Adrenal gland (tissue), 19 donors: ENCODE data around the gene TFEC. TPM values are rescaled to one million over a fixed set of nuclear protein-coding genes. Genes with fewer than 3 reads are reported as not detected.

ENCODE experiments used
- DNase-seq, 7 donors: peaks; one replicate each; pipeline ENCODE4 v3.0.0-alpha.2; 2019 to 2020
- H3K27ac ChIP-seq, 5 donors: fragments of 200-600 bp; sonication (generic) in 4 of 5; 1 replicate in 3 of 5; 2 replicates in 2 of 5; pipeline versions ENCODE4 v1.5.1 to v1.8.0; 2016 to 2020; ENCODE audit warnings: mild to moderate bottlenecking in 1 of 5
- H3K27me3 ChIP-seq: fragments of 200-600 bp; 2 replicates; pipeline ENCODE4 v1.8.0; 2021
- H3K36me3 ChIP-seq, 2 donors: fragments of 200-600 bp; replicated peaks in 1 of 2; 1 replicate in 1 of 2; 2 replicates in 1 of 2; pipeline versions ENCODE4 v1.5.1 to v1.8.0; 2018 to 2022
- H3K4me1 ChIP-seq, 2 donors: fragments of 200-600 bp; replicated peaks in 1 of 2; 1 replicate in 1 of 2; 2 replicates in 1 of 2; pipeline versions ENCODE4 v1.5.1 to v1.8.0; 2018 to 2021
- H3K4me3 ChIP-seq, 4 donors: fragments of 200-600 bp; sonication (generic) in 3 of 4; one replicate each; pipeline ENCODE4 v1.5.1; 2016 to 2018
- H3K9me3 ChIP-seq, 3 donors: fragments of 200-600 bp; sonication (generic) in 1 of 3; replicated peaks in 1 of 3; 1 replicate in 2 of 3; 2 replicates in 1 of 3; pipeline versions ENCODE4 v1.5.1 to v1.8.0; 2016 to 2021
- POLR2A ChIP-seq, 2 donors: fragments of 450-650 bp; IDR thresholded peaks; one replicate each; pipeline ENCODE4 v1.6.1; 2017; ENCODE audit warnings: antibody characterized with exemption in 2 of 2, mild to moderate bottlenecking in 2 of 2, moderate library complexity in 1 of 2
- WGBS, 4 donors: extraction: QIAGEN DNeasy Blood & Tissue Kit in 2 of 4; methylation state at CpG; one replicate each; pipeline versions ENCODE4 v1.1.5 to v1.1.7; 2013 to 2017; 5-methylcytosine and 5-hydroxymethylcytosine counted together
- intact Hi-C, 2 donors: fragments of 100-400 bp; cut with DNase I; formaldehyde crosslinking; loops; one replicate each; pipeline versions ENCODE4 v1.14.1 to v1.15.0; 2022 to 2023
- long read RNA-seq, 10 donors: library from polyadenylated mRNA in 3 of 10; unstranded in 2 of 10; stranded (forward) in 1 of 10; transcript quantifications; one replicate each; pipeline ENCODE4 v2.0.0 and lab custom pipeline, GENCODE V29; 2021 to 2026
- polyA plus RNA-seq, 3 donors: library from polyadenylated mRNA; stranded (reverse); fragments of 200-250 nt in 2 of 3; fragments of 350-450 nt in 1 of 3; fragmentation: Illumina TruSeq in 1 of 3; extraction: RNeasy Lipid Tissue Mini Kit (QIAGEN cat#74804) in 1 of 3; gene quantifications; one replicate each; pipeline ENCODE4 v1.2.3, GENCODE V29; 2013 to 2014
- total RNA-seq, 9 donors: library from RNA; depleted of rRNA in 4 of 9; stranded (reverse); fragments of >200 nt in 4 of 9; fragments of 120-200 nt in 1 of 9; fragmentation: NEBNext Ultra II Directional in 1 of 9; extraction: Animal tissue kit (Norgen Biotek cat#: 25700) in 1 of 9; gene quantifications; one replicate each; pipeline versions ENCODE4 v1.1.0 to v1.2.4, GENCODE V29; 2013 to 2023
- TF ChIP-seq, protein P1 (sequence below), 6 experiments: fragments of 450-650 bp in 4 of 6; fragments of 200-600 bp in 2 of 6; sonication (generic) in 1 of 6; IDR thresholded peaks; 1 replicate in 5 of 6; 2 replicates in 1 of 6; pipeline versions ENCODE4 v1.5.1 to v1.8.0; 2016 to 2021; ENCODE audit warnings: antibody characterized with exemption in 6 of 6, mild to moderate bottlenecking in 2 of 6, moderate library complexity in 1 of 6
- donor health status: healthy with polysubstance abuse.
- donor health status: Bipolar disorder and iron deficiency.
- donor health status: DM: yes; HTN: yes; CAD: no.
- donor health status: DM: no; HTN: no; CAD: no.
- donor health status: DM: no; HTN: no; CAD: no.
- donor health status: DM: yes; HTN: yes; CAD: no.

TFEC gene
- 10 to 100 TPM in 2 of 9 donors, 1 to 10 TPM in 6, under 1 TPM in 1; 1.00 to 16.4 (median 4.5) TPM for total RNA-seq
- polyA plus RNA-seq = 1 to 10 TPM; 2.0 to 9.0 (median 2.6) TPM
- long read RNA-seq, donor 1 = 0 reads
- long read RNA-seq, donor 2 = 0 reads
- long read RNA-seq, donor 3 = 0 reads
- long read RNA-seq, donor 4, partial matches to known transcripts = 1 of 2 reads
- long read RNA-seq, donor 4, other reads (novel, unspliced or antisense) = 1 of 2 reads
- long read RNA-seq, donor 5, full-length matches to known transcripts = 2 of 2 reads
- long read RNA-seq, donor 5, partial matches to known transcripts = 0 of 2 reads
- long read RNA-seq, donor 5, other reads (novel, unspliced or antisense) = 0 of 2 reads
- long read RNA-seq, donor 6, full-length matches to known transcripts = 2 of 3 reads
- long read RNA-seq, donor 6, partial matches to known transcripts = 1 of 3 reads
- long read RNA-seq, donor 6, other reads (novel, unspliced or antisense) = 0 of 3 reads
- long read RNA-seq, donor 7 = 0 reads
- long read RNA-seq, donor 8 = 0 reads
- long read RNA-seq, donor 9 = 0 reads
- long read RNA-seq, donor 10 = 0 reads

DNA sequence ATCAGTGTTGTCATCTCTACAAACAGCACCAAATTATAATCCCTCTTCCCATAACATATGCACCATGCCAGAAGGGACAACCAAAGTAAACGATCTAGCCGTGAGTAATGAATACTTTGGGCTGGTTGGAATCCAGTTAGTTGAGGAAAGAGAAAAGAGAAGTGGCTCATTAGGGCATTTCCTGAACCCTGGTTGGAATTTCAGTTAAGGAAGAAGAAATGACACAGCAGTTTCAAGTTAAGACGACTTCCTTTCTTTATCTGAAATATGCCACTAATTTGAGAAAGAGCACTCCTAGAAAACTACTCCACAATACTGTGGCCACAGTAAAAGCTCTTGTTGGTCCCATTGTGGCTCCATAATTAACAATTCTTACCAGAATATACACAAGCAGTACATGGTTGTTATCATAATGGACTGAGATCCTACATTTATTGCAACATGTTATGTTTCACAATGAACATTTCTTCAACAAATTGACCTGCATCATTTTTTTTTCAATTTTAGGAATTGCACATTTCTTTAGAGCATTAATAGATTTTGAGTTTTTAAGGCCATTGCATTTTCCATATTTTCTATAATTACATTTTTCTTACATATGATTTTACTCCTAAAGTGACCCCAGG lies at the start of gene TFEC:
Gene TFEC (minus strand): TSS at position 113 of the 626 bp plus-strand sequence. CDS start 46,322 bp downstream, outside the sequence.
- no peak for DNase-seq
- Histone ChIP-seq H3K27me3 (no peaks in the 10 kb centered on the region), H3K4me3 (peak within 1 kb of the TSS in 1 of 4 donors; percentile 4), H3K36me3 (no peaks in the 10 kb centered on the region), H3K4me1 (no peaks in the 10 kb centered on the region), H3K9me3 (no peaks in the 10 kb centered on the region), H3K27ac (peak within 1 kb of the TSS in 1 of 5 donors; percentile 31)
- TF ChIP-seq POLR2A (IDR thresholded peaks at IDR 0.05) = no peak
- TF ChIP-seq, protein P1, sequence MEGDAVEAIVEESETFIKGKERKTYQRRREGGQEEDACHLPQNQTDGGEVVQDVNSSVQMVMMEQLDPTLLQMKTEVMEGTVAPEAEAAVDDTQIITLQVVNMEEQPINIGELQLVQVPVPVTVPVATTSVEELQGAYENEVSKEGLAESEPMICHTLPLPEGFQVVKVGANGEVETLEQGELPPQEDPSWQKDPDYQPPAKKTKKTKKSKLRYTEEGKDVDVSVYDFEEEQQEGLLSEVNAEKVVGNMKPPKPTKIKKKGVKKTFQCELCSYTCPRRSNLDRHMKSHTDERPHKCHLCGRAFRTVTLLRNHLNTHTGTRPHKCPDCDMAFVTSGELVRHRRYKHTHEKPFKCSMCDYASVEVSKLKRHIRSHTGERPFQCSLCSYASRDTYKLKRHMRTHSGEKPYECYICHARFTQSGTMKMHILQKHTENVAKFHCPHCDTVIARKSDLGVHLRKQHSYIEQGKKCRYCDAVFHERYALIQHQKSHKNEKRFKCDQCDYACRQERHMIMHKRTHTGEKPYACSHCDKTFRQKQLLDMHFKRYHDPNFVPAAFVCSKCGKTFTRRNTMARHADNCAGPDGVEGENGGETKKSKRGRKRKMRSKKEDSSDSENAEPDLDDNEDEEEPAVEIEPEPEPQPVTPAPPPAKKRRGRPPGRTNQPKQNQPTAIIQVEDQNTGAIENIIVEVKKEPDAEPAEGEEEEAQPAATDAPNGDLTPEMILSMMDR (IDR thresholded peaks at IDR 0.05) = no peak
- 31 to 46% (median 42%) methylated on average over 3 of the region's 3 CpGs for WGBS, 4 donors
- intact Hi-C loops = no loop called here

- 58 to 69% (median 68%) methylated on average over 5 of the region's 5 CpGs for WGBS, 4 donors
These were observed 45.0 kb upstream of the TFEC start for GRCh38 chr7:116075351-116076145.

DNA sequence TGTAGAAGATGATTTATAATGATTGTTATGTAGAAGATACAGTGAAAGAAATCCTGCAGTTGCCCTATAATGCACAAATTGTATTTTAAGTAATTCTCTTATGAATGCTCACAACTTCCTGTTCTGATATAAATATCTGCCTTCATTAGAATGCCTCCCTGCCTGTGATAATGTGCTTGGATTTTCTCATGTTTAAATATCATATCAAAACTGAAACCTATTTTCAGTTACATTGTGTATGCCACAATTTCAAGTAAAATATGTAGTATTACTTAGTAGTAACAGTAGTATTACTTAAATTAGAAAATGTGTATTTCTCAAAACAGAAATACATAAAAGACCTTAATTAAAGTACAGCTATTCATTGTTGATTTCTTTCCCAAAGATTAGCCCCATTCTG lies 41.1 kb upstream of the TFEC start:
- DNase-seq = no peak
- no peak overlapping the region for H3K4me3 ChIP-seq
- intact Hi-C loops = no loop called here
- peaks cover 0 to 7% (median 0%) of the 10 kb centered on the region in 3 donors for H3K9me3 ChIP-seq
- no peak overlapping the region for H3K27ac ChIP-seq
- H3K36me3 ChIP-seq = no peaks in the 10 kb centered on the region
- TF ChIP-seq POLR2A (IDR thresholded peaks at IDR 0.05) = no peak
- TF ChIP-seq, protein P1 (IDR thresholded peaks at IDR 0.05) = no peak
- H3K4me1 ChIP-seq = no peaks in the 10 kb centered on the region
- H3K27me3 ChIP-seq = no peaks in the 10 kb centered on the region

More at GRCh38 chr7:116075351-116076145, 45.0 kb upstream of the TFEC start:
- H3K4me1 ChIP-seq = no peaks in the 10 kb centered on the region
- TF ChIP-seq POLR2A (IDR thresholded peaks at IDR 0.05) = no peak
- TF ChIP-seq, protein P1 (IDR thresholded peaks at IDR 0.05) = no peak
- no peak overlapping the region for H3K27ac ChIP-seq
- no peak overlapping the region for H3K4me3 ChIP-seq
- no peaks in the 10 kb centered on the region for H3K27me3 ChIP-seq
- peak in 1 of 7 donors; percentile 5 for DNase-seq
- H3K9me3 ChIP-seq = peaks cover 0 to 7% (median 0%) of the 10 kb centered on the region in 3 donors
- H3K36me3 ChIP-seq = no peaks in the 10 kb centered on the region
- intact Hi-C loops = no loop called here

GRCh38 chr7:116064179-116064578 lies 33.6 kb upstream of the TFEC start:
- H3K4me3 ChIP-seq = no peak overlapping the region
- TF ChIP-seq, protein P1 (IDR thresholded peaks at IDR 0.05) = no peak
- no peak for TF ChIP-seq POLR2A (IDR thresholded peaks at IDR 0.05)
- no peaks in the 10 kb centered on the region for H3K27me3 ChIP-seq
- no peak overlapping the region for H3K27ac ChIP-seq
- WGBS, 4 donors = 51 to 87% (median 74%) methylated on average over 1 of the region's 1 CpG
- H3K4me1 ChIP-seq = no peaks in the 10 kb centered on the region
- no peaks in the 10 kb centered on the region for H3K36me3 ChIP-seq
- DNase-seq = no peak
- intact Hi-C loops = no loop called here
- H3K9me3 ChIP-seq = no peaks in the 10 kb centered on the region
